Muscle of back (tissue), 13 donors: ENCODE data around the gene CD248. TPM values are rescaled to one million over a fixed set of nuclear protein-coding genes. Genes with fewer than 3 reads are reported as not detected.
"Not testable (repeated sequence)": the region's sequence is repeated elsewhere in the genome, so short reads cannot be mapped to it uniquely, and the experiment has no call there.

ENCODE experiments used
- DNase-seq, 3 donors: peaks; one replicate each; pipeline versions ENCODE4 v3.0.0 to v3.0.0-alpha.2; 2013
- long read RNA-seq, 9 donors: transcript quantifications; one replicate each; lab custom pipeline, GENCODE V29; 2026
- polyA plus RNA-seq, 10 donors: library from polyadenylated mRNA; unstranded; fragments of 120-200 nt; gene quantifications; one replicate each; pipeline ENCODE4 v1.2.1, GENCODE V29; 2013; ENCODE audit not compliant: insufficient read length in 10 of 10

The CD248 gene
- polyA plus RNA-seq: 100 to 1,000 TPM in 4 of 10 donors, 10 to 100 TPM in 6; 68.8 to 142 (median 96.3) TPM
- long read RNA-seq, donor 1, transcript CD248-201 (1 exons, 2,558 nt): major isoform, 137 of 137 reads
- long read RNA-seq, donor 1, partial matches to known transcripts: 0 of 137 reads
- long read RNA-seq, donor 1, other reads (novel, unspliced or antisense): 0 of 137 reads
- long read RNA-seq, donor 2, transcript CD248-201 (1 exons, 2,558 nt): major isoform, 53 of 53 reads
- long read RNA-seq, donor 2, partial matches to known transcripts: 0 of 53 reads
- long read RNA-seq, donor 2, other reads (novel, unspliced or antisense): 0 of 53 reads
- long read RNA-seq, donor 3: 0 reads
- long read RNA-seq, donor 4, transcript CD248-201 (1 exons, 2,558 nt): major isoform, 106 of 106 reads
- long read RNA-seq, donor 4, partial matches to known transcripts: 0 of 106 reads
- long read RNA-seq, donor 4, other reads (novel, unspliced or antisense): 0 of 106 reads
- long read RNA-seq, donor 5, transcript CD248-201 (1 exons, 2,558 nt): major isoform, 320 of 320 reads
- long read RNA-seq, donor 5, partial matches to known transcripts: 0 of 320 reads
- long read RNA-seq, donor 5, other reads (novel, unspliced or antisense): 0 of 320 reads
- long read RNA-seq, donor 6, transcript CD248-201 (1 exons, 2,558 nt): major isoform, 120 of 120 reads
- long read RNA-seq, donor 6, partial matches to known transcripts: 0 of 120 reads
- long read RNA-seq, donor 6, other reads (novel, unspliced or antisense): 0 of 120 reads
- long read RNA-seq, donor 7, transcript CD248-201 (1 exons, 2,558 nt): major isoform, 105 of 105 reads
- long read RNA-seq, donor 7, partial matches to known transcripts: 0 of 105 reads
- long read RNA-seq, donor 7, other reads (novel, unspliced or antisense): 0 of 105 reads
- long read RNA-seq, donor 8, transcript CD248-201 (1 exons, 2,558 nt): major isoform, 91 of 91 reads
- long read RNA-seq, donor 8, partial matches to known transcripts: 0 of 91 reads
- long read RNA-seq, donor 8, other reads (novel, unspliced or antisense): 0 of 91 reads
- long read RNA-seq, donor 9, transcript CD248-201 (1 exons, 2,558 nt): major isoform, 30 of 30 reads
- long read RNA-seq, donor 9, partial matches to known transcripts: 0 of 30 reads
- long read RNA-seq, donor 9, other reads (novel, unspliced or antisense): 0 of 30 reads

GRCh38 chr11:66316849-66317251 lies at the start of gene CD248:
CD248 (minus strand) TSS chr11:66317044; CDS start chr11:66317027, 17 bp downstream.
- peak; percentile 86 to 94 (median 90) for DNase-seq

- DNase-seq: no peak
Measured at GRCh38 chr11:66365711-66366619, 49.1 kb upstream of the CD248 start.

GRCh38 chr11:66365166-66365565 lies 48.3 kb upstream of the CD248 start:
- DNase-seq: no peak

- no peak for DNase-seq
Measured at GRCh38 chr11:66363805-66364535, 47.1 kb upstream of the CD248 start.

- no peak for DNase-seq
Measured at GRCh38 chr11:66363187-66363601, 46.4 kb upstream of the CD248 start.

- DNase-seq: no peak
Measured at GRCh38 chr11:66362481-66363147, 45.8 kb upstream of the CD248 start.

GRCh38 chr11:66361502-66361941 lies 44.7 kb upstream of the CD248 start:
- DNase-seq: no peak

- DNase-seq: no peak
Measured at GRCh38 chr11:66360406-66361073, 43.7 kb upstream of the CD248 start.

- DNase-seq: no peak
Measured at GRCh38 chr11:66359662-66360087, 42.8 kb upstream of the CD248 start.

- not testable (repeated sequence) for DNase-seq
Measured at GRCh38 chr11:66350560-66351235, 33.9 kb upstream of the CD248 start.

GRCh38 chr11:66349084-66349386 lies 32.2 kb upstream of the CD248 start:
- no peak for DNase-seq

- DNase-seq: peak; percentile 93 to 96 (median 93)
Measured at GRCh38 chr11:66347425-66348276, 30.8 kb upstream of the CD248 start, which contains the start of gene B4GAT1. B4GAT1 (minus strand) TSS chr11:66347629; CDS start chr11:66347545, 84 bp downstream.

GRCh38 chr11:66346476-66347424 lies 29.9 kb upstream of the CD248 start:
- no peak for DNase-seq

GRCh38 chr11:66345316-66345649 lies 28.4 kb upstream of the CD248 start:
- no peak for DNase-seq

GRCh38 chr11:66344550-66345315 lies 27.9 kb upstream of the CD248 start, which contains the start of gene BRMS1:
BRMS1 (minus strand) TSS chr11:66345104; CDS start chr11:66342234, 2,870 bp downstream.
- DNase-seq: peak; percentile 96 to 99 (median 98)
